ENCODE measurements around the gene SLC6A1.
"Not testable (repeated sequence)": the region's sequence is repeated elsewhere in the genome, so short reads cannot be mapped to it uniquely, and the experiment has no call there.

SLC6A1 gene

GRCh38 chr3:11059799-11060115 lies 67.2 kb downstream of the SLC6A1 start:
- no peak for DNase-seq (ENCODE audit: low read depth)

GRCh38 chr3:11060500-11061251 lies 68.1 kb downstream of the SLC6A1 start:
- no peak for DNase-seq (ENCODE audit: low read depth)

GRCh38 chr3:11061268-11061871 lies 68.8 kb downstream of the SLC6A1 start:
- DNase-seq (ENCODE audit: low read depth) = not testable (repeated sequence)

GRCh38 chr3:11062704-11063103 lies 70.2 kb downstream of the SLC6A1 start:
- DNase-seq (ENCODE audit: low read depth) = no peak

- DNase-seq (ENCODE audit: low read depth) = no peak
Observed at GRCh38 chr3:11071096-11071755, 78.7 kb downstream of the SLC6A1 start.

- DNase-seq (ENCODE audit: low read depth) = no peak
Observed at GRCh38 chr3:11072631-11073030, 80.1 kb downstream of the SLC6A1 start.

- no peak for DNase-seq (ENCODE audit: low read depth)
Observed at GRCh38 chr3:11074011-11074410, 81.5 kb downstream of the SLC6A1 start.

- no peak for DNase-seq (ENCODE audit: low read depth)
Observed at GRCh38 chr3:11074451-11074850, 81.9 kb downstream of the SLC6A1 start.

GRCh38 chr3:11075122-11075521 lies 82.6 kb downstream of the SLC6A1 start:
- DNase-seq (ENCODE audit: low read depth) = not testable (repeated sequence)

- DNase-seq (ENCODE audit: low read depth) = no peak
Observed at GRCh38 chr3:11076711-11077110, 84.2 kb downstream of the SLC6A1 start.

GRCh38 chr3:11077466-11077865 lies 84.9 kb downstream of the SLC6A1 start:
- no peak for DNase-seq (ENCODE audit: low read depth)

GRCh38 chr3:11078826-11079515 lies 86.4 kb downstream of the SLC6A1 start:
- no peak for DNase-seq (ENCODE audit: low read depth)

- no peak for DNase-seq (ENCODE audit: low read depth)
Observed at GRCh38 chr3:11080492-11080891, 87.9 kb downstream of the SLC6A1 start.

GRCh38 chr3:11084098-11084497 lies 91.5 kb downstream of the SLC6A1 start:
- DNase-seq (ENCODE audit: low read depth) = no peak

- no peak for DNase-seq (ENCODE audit: low read depth)
Observed at GRCh38 chr3:11084677-11085076, 92.1 kb downstream of the SLC6A1 start.

GRCh38 chr3:11085093-11085840 lies 92.7 kb downstream of the SLC6A1 start:
- DNase-seq (ENCODE audit: low read depth) = no peak

GRCh38 chr3:11086856-11087255 lies 94.3 kb downstream of the SLC6A1 start:
- DNase-seq (ENCODE audit: low read depth) = no peak

GRCh38 chr3:11088066-11088465 lies 95.5 kb downstream of the SLC6A1 start:
- DNase-seq (ENCODE audit: low read depth) = no peak

GRCh38 chr3:11088831-11089230 lies 96.3 kb downstream of the SLC6A1 start:
- no peak for DNase-seq (ENCODE audit: low read depth)
